Retinal pigment epithelial cell (primary cell): ENCODE measurements around the gene LGALS9.

Source experiments
- DNase-seq: peaks from one replicate; pipeline ENCODE4 v3.0.0-alpha.2; 2010; ENCODE audit warnings: low read depth
- H3K4me3 ChIP-seq: 2 replicates; pipeline ENCODE4 v1.5.1; 2011; ENCODE audit warnings: mild to moderate bottlenecking, low read length, control low read depth, moderate library complexity
- CTCF ChIP-seq: conservative IDR thresholded peaks from 2 replicates; pipeline ENCODE4 v1.5.1; 2011; ENCODE audit warnings: low read depth, low read length, control low read depth, inconsistent platforms

Gene LGALS9

DNA sequence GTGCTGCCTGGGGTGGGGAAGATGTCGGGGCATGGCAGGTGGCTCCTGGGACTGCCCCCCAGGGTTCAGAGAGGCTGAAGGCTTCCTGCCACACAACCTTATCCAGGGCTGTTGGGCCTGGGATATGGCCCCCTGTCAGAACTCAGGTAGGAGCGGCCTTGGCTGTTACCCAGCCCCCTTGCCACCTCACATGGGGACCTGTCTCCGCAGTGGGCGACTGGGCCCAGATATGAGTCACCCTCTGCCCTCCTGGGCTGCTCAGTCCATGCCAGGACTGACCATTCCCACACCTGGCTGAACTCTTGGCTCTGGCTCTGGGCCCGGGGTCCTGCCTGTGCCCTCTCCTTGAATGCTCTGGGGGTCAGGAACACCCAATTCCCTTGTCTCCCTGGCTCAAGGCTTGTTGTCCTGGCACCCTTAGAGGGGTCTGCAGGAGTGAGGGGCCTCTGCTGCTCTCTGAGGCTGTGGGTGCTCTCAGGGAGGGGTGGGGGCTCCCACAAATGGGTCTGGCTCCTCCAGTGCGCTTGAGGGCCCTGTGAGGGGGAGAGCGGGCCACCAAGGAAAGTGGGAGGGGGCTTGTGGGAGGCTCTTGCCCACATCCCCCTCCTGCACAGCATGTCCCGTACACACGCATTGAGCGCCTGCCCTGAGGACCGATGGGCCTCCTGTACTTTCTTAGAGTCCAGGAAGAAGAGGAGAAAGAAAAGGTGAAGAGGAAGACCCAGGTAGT lies 36.0 kb downstream of the LGALS9 start:
- no peak for DNase-seq
- H3K4me3 ChIP-seq: no peak overlapping the region
- no peak for TF ChIP-seq CTCF

DNA sequence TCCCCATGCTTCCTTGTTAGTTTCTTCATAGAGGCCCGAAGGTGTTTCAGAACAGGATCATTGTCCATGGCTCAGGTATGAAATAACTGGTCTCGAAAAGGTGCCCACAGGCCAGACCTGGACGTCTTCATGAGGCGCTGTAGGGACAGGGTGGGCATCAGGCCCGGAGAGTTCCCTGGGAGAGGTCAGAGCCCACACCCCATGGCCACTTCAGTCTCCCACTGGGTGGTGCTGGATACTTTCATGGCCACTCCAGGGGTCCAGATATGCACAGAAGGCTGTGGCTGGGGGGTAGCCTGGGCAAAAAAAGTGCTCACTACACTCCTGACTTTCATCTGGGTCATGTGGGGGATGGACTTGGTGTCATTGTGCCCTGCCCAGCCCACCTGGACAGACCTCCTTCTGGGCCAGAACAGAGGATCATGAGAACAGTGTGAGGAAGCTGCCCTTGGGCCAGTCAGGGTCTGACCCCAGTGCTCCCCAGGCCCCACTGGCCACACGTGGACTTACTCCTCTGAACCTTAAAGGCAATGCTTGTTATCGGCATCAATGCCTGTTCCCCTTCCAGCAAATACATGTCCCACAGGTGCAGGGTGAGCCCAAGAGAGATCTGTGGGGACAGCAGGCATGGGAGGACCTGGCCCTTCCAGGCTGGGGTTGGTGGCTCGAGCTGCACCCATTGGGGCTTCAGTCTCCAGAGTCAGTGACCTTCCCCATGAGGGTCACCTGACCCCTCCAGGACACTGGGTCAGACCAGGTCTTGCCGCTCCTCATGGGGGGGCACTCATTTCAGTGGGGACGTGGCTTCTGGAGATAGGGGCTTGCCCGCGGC lies 36.9 kb downstream of the LGALS9 start:
- no peak for TF ChIP-seq CTCF
- H3K4me3 ChIP-seq: no peak overlapping the region
- no peak for DNase-seq

- no peak overlapping the region for H3K4me3 ChIP-seq
- no peak for TF ChIP-seq CTCF
- no peak for DNase-seq
Observed at GRCh38 chr17:27668488-27668823, 37.5 kb downstream of the LGALS9 start.

DNA sequence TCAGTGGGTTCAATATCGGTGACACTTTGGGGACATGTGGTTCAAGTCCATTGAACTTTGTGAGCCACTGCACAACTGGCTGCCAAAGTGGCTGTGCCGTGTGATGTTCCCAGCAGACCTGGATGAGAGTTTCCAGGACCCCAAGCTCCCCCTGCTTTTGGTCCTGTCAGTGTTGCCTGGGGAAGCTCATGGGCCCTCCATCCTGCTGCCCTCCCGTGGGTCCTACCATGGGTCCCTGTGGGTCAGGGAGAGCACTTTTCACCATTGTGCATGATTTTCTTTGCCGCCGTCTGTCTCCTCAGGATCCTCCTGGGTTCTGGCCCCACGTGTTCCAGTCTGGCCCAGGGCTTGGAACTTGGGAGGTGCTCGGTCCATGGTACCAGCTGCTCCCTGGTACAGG lies 38.1 kb downstream of the LGALS9 start:
- DNase-seq: no peak
- no peak overlapping the region for H3K4me3 ChIP-seq
- TF ChIP-seq CTCF: no peak

- TF ChIP-seq CTCF: no peak
- DNase-seq: no peak
- no peak overlapping the region for H3K4me3 ChIP-seq
Observed at GRCh38 chr17:27669850-27670249, 38.9 kb downstream of the LGALS9 start.

DNA sequence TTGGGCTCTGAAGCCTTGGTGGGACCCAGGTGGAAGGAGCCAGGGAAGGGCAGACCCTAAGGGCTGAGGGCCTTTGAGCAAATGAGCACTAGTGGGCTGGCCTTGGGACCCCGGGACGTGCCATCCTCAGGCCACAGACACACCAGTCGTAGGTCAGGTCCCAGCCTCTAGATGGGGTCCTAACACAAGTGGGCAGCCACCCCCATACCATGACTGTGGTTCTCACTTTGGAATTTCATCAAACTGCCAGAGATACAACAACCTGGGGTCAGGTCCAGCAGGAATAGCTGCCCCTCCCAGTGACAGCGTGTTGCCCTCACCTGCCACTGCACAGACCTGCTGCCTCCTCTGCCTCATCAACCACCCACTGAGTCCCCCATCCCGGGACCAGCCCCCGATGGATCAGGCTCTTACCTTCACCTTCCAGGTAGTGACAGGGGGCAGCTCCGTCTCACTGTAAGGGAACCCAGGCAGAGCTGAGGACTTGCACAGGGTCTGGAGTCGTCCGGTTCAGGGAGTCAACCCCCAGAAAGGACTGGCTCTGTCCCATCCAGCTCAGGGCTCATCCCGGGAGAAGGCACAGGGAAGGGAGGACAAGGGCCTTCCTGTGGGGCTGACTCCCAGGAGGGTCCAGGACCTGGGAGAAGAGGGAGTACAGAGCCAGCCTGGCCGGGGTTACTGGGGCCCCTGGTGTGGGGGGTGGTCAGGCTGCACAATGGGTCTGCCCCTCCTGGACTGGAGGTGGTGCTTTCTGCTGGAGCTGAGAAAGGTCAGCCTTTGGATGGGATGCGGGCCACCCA lies 40.0 kb downstream of the LGALS9 start:
- no peak overlapping the region for H3K4me3 ChIP-seq
- no peak for TF ChIP-seq CTCF
- DNase-seq: no peak
